Prostate gland (tissue), 2 donors: ENCODE measurements around the gene EPHB4. TPM values are rescaled to one million over a fixed set of nuclear protein-coding genes. Genes with fewer than 3 reads are reported as not detected.

Experiments used
- DNase-seq: peaks from one replicate; pipeline ENCODE4 v3.0.0-alpha.2; 2019; ENCODE audit warnings: low spot score
- H3K27ac ChIP-seq, 2 donors: fragments of 200-600 bp; sonication (generic); 2 replicates each; pipeline ENCODE4 v1.5.1; 2017 to 2019
- H3K27me3 ChIP-seq: fragments of 200-600 bp; sonication (generic); replicated peaks from 2 replicates; pipeline ENCODE4 v1.5.1; 2019; ENCODE audit not compliant: insufficient read depth
- H3K36me3 ChIP-seq, 2 donors: fragments of 200-600 bp; sonication (generic); 1 replicate in 1 of 2; 2 replicates in 1 of 2; pipeline versions ENCODE4 v1.5.1 to v1.8.1; 2017 to 2019
- H3K4me1 ChIP-seq: fragments of 200-600 bp; sonication (generic); replicated peaks from 2 replicates; pipeline ENCODE4 v1.5.1; 2019
- H3K4me3 ChIP-seq, 2 donors: fragments of 200-600 bp; sonication (generic); 2 replicates each; pipeline ENCODE4 v1.5.1; 2017 to 2019
- H3K9me3 ChIP-seq: fragments of 200-600 bp; sonication (generic); 2 replicates; pipeline ENCODE4 v1.5.1; 2017
- POLR2A ChIP-seq: fragments of 450-650 bp; IDR thresholded peaks from one replicate; pipeline ENCODE4 v1.6.1; 2016; ENCODE audit warnings: antibody characterized with exemption, mild to moderate bottlenecking
- POLR2AphosphoS5 ChIP-seq: sonication (generic); formaldehyde crosslinking; IDR thresholded peaks from one replicate; pipeline ENCODE4 v1.6.1; 2017; ENCODE audit warnings: antibody characterized with exemption
- WGBS: methylation state at CpG from one replicate; pipeline ENCODE4 v1.1.5; 2018; 5-methylcytosine and 5-hydroxymethylcytosine counted together
- intact Hi-C: fragments of 100-400 bp; cut with DNase I; formaldehyde crosslinking; loops from one replicate; pipeline ENCODE4 v1.14.2; 2022
- microRNA-seq: library from miRNA; unstranded; fragments of <30 nt; microRNA quantifications from one replicate; pipeline ENCODE4, GENCODE V29; 2016
- small RNA-seq, 2 donors: library from RNA; depleted of rRNA; stranded (forward); fragments of <200 nt; gene quantifications; one replicate each; pipeline ENCODE3, GENCODE V24; 2016
- total RNA-seq, 2 donors: library from RNA; depleted of rRNA; stranded (reverse); fragments of >200 nt; gene quantifications; one replicate each; pipeline ENCODE4 v1.1.0, GENCODE V29; 2016
- TF ChIP-seq, protein P1 (sequence below), 4 experiments: fragments of 200-600 bp in 2 of 4; fragments of 450-650 bp in 2 of 4; sonication (generic) in 2 of 4; IDR thresholded peaks; 1 replicate in 3 of 4; 2 replicates in 1 of 4; pipeline ENCODE4 v1.5.1; 2016 to 2019; ENCODE audit warnings: antibody characterized with exemption in 4 of 4, mild to moderate bottlenecking in 2 of 4, moderate library complexity in 2 of 4

The EPHB4 gene
- total RNA-seq, 2 donors from 2014 or later = 78.6 to 80.8 TPM

DNA sequence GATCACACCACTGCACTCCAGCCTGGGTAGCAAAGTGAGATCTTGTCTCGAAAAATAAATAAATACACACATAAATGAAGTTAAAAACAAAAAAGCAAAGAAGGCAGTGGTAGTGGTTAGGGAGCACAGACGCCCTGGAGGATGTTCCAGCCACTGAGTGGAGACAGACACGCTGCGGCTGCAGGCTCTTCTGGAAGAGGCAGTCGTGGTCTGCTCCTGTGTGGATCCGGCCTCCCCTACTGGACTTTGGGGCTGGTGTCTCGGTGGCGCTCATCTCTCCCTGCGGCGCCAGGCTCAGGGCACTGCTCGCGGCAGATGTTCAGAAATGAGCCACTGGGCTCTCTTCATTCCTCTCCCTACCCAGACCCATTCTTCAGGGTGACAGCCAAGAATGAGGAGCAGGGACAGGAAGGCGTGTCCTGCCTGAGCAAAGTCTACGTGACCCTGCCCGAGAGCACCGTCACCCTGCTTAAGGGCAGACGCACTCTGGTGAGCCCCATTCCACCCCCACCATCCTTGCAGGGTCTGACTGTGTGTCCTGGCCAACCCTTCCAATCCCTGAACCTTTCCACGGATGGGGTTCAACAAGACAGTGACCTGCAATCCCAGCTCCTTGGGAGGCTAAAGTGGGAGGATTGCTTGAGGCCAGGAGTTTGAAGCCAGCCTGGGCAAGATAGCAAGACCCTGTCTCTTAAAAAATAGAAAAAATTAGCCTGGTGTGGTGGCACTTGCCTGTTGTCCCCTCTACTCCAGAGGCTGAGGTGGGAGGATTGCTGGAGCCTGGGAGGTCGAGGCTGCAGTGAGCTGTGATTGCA, 67.8 kb downstream of the EPHB4 start:
- TF ChIP-seq, protein P1, sequence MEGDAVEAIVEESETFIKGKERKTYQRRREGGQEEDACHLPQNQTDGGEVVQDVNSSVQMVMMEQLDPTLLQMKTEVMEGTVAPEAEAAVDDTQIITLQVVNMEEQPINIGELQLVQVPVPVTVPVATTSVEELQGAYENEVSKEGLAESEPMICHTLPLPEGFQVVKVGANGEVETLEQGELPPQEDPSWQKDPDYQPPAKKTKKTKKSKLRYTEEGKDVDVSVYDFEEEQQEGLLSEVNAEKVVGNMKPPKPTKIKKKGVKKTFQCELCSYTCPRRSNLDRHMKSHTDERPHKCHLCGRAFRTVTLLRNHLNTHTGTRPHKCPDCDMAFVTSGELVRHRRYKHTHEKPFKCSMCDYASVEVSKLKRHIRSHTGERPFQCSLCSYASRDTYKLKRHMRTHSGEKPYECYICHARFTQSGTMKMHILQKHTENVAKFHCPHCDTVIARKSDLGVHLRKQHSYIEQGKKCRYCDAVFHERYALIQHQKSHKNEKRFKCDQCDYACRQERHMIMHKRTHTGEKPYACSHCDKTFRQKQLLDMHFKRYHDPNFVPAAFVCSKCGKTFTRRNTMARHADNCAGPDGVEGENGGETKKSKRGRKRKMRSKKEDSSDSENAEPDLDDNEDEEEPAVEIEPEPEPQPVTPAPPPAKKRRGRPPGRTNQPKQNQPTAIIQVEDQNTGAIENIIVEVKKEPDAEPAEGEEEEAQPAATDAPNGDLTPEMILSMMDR (IDR thresholded peaks at IDR 0.05) = no peak
- TF ChIP-seq POLR2A (no peak), POLR2AphosphoS5 (no peak)
- H3K27ac ChIP-seq = no peak overlapping the region
- DNase-seq = no peak
- intact Hi-C loops = no loop called here
- no peaks in the 10 kb centered on the region for H3K36me3 ChIP-seq
- no peak overlapping the region for H3K4me3 ChIP-seq
- no peaks in the 10 kb centered on the region for H3K9me3 ChIP-seq
- H3K4me1 ChIP-seq = no peaks in the 10 kb centered on the region
- 73% methylated on average over 19 of the region's 19 CpGs for WGBS
- no peaks in the 10 kb centered on the region for H3K27me3 ChIP-seq

DNA sequence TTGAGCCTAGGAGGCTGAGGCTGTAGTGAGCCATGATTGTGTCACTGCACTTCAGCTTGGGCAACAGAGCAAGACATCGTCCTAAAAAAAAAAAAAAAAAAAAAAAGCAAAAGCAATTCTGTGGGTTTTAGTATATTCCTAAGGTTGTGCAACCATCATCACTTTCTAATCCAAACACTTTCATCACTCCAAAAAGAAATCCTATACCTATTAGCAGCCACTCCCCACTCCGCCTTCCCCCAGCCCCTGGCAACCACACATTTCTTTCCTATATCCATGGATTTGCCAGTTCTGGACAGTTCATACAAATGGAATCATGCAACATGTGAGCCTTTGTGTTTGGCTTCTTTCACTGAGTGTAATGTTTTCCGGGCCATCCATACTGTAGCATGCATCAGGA, 73.6 kb downstream of the EPHB4 start:
- 74% methylated on average over 3 of the region's 3 CpGs for WGBS
- Histone ChIP-seq H3K36me3 (no peaks in the 10 kb centered on the region), H3K9me3 (no peaks in the 10 kb centered on the region), H3K4me3 (no peak overlapping the region), H3K27ac (no peak overlapping the region), H3K4me1 (no peaks in the 10 kb centered on the region), H3K27me3 (no peaks in the 10 kb centered on the region)
- TF ChIP-seq, protein P1 (IDR thresholded peaks at IDR 0.05) = no peak
- TF ChIP-seq POLR2A = no peak
- TF ChIP-seq POLR2AphosphoS5 = no peak
- no peak for DNase-seq
- intact Hi-C loops = no loop called here

DNA sequence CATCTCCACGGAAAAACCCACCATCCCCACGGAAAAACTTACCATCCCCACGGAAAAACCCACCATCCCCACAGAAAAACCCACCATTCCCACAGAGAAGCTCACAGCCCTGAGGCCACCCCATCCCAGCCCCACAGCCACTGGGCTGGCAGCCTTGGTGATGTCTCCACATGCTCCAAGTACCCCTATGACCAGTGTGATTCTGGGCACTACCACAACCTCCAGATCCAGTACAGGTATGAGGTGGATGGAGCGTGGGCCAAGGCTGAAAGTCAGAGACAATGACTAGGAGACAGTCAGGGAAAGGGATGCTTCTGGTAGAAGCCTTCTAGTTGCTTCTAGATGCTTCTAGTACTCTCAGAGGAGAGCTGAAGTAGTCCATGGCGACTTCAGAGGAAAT, 74.3 kb downstream of the EPHB4 start:
- WGBS = 88% methylated on average over 5 of the region's 5 CpGs
- TF ChIP-seq, protein P1 (IDR thresholded peaks at IDR 0.05) = no peak
- TF ChIP-seq POLR2AphosphoS5 = no peak
- TF ChIP-seq POLR2A = no peak
- DNase-seq = no peak
- Histone ChIP-seq H3K27me3 (no peaks in the 10 kb centered on the region), H3K4me3 (no peak overlapping the region), H3K27ac (no peak overlapping the region), H3K4me1 (no peaks in the 10 kb centered on the region), H3K36me3 (no peaks in the 10 kb centered on the region), H3K9me3 (no peaks in the 10 kb centered on the region)
- intact Hi-C loops = no loop called here

Small RNA genes lying within 50 kb of the gene (microRNA-seq; reads per million reads assigned to microRNA genes)
- 0.42 reads per million for gene MIR6875

Small RNA genes lying within 50 kb of the gene (small RNA-seq; reads per million reads assigned to genes)
- gene RN7SL750P = 0 reads per million in 2 donors

Other genes starting within 250 kb of the EPHB4 start
- 100 to 1,000 TPM in 1 of 2 donors, 10 to 100 TPM in 1; 66.8 to 202 TPM for gene LRCH4, start 241.4 kb downstream of the EPHB4 start, total RNA-seq
- 1 to 10 TPM; 2.3 to 9.7 TPM for gene FBXO24, start 241.2 kb downstream of the EPHB4 start, total RNA-seq
- 10 to 100 TPM; 11.8 to 49.5 TPM for gene PCOLCE, start 225.2 kb downstream of the EPHB4 start, total RNA-seq
- gene MOSPD3, start 215.0 kb downstream of the EPHB4 start, total RNA-seq = 10 to 100 TPM; 20.1 to 36.1 TPM
- 1 to 10 TPM in 1 of 2 donors, under 1 TPM in 1; 0.59 to 2.3 TPM for gene TFR2, start 186.0 kb downstream of the EPHB4 start, total RNA-seq
- gene ACTL6B, start 171.1 kb downstream of the EPHB4 start, total RNA-seq = 1 to 10 TPM in 1 of 2 donors, not detected in 1; 2.4 TPM
- gene GNB2, start 153.8 kb downstream of the EPHB4 start, total RNA-seq = 100 to 1,000 TPM; 376 to 417 TPM
- 10 to 100 TPM; 37.0 to 82.2 TPM for gene GIGYF1, start 133.3 kb downstream of the EPHB4 start, total RNA-seq
- gene POP7, start 121.4 kb downstream of the EPHB4 start, total RNA-seq = 10 to 100 TPM; 41.4 to 45.2 TPM
- 1 to 10 TPM in 1 of 2 donors, not detected in 1; 1.6 TPM for gene EPO, start 107.1 kb downstream of the EPHB4 start, total RNA-seq
- gene ZAN, start 93.9 kb downstream of the EPHB4 start, total RNA-seq = under 1 TPM in 1 of 2 donors, not detected in 1; 0.17 TPM
- 10 to 100 TPM; 22.0 to 29.4 TPM for gene SLC12A9, start 25.2 kb upstream of the EPHB4 start, total RNA-seq
- gene TRIP6, start 39.9 kb upstream of the EPHB4 start, total RNA-seq = 100 to 1,000 TPM in 1 of 2 donors, 10 to 100 TPM in 1; 65.9 to 113 TPM
- 100 to 1,000 TPM; 105 to 182 TPM for gene SRRT, start 47.6 kb upstream of the EPHB4 start, total RNA-seq
- 1 to 10 TPM; 6.4 to 8.4 TPM for gene UFSP1, start 62.2 kb upstream of the EPHB4 start, total RNA-seq
- gene ACHE, start 68.4 kb upstream of the EPHB4 start, total RNA-seq = 10 to 100 TPM in 1 of 2 donors, 1 to 10 TPM in 1; 6.6 to 17.5 TPM
- gene MUC3A, start 122.0 kb upstream of the EPHB4 start, total RNA-seq = 10 to 100 TPM; 28.8 to 46.0 TPM
- 10 to 100 TPM in 1 of 2 donors, 1 to 10 TPM in 1; 4.0 to 20.9 TPM for gene MUC12, start 142.0 kb upstream of the EPHB4 start, total RNA-seq
- gene MUC17, start 192.6 kb upstream of the EPHB4 start, total RNA-seq = under 1 TPM in 1 of 2 donors, not detected in 1; 0.23 TPM